H1 (cell line): ENCODE results near the gene CAPN3. TPM values are rescaled to one million over a fixed set of nuclear protein-coding genes. Genes with fewer than 3 reads are reported as not detected.

Source experiments
- CBX5 ChIP-seq: fragments of 300-800, 300-1000 bp; sonication (generic); IDR thresholded peaks from 2 replicates; pipeline ENCODE4 v1.7.1; 2016; ENCODE audit warnings: antibody characterized with exemption, low read length, low read depth
- CHD1 ChIP-seq: IDR thresholded peaks from 2 replicates; pipeline ENCODE4 v1.6.1; 2012; ENCODE audit warnings: low read depth, low read length, improper control_type of control experiment
- SIX5 ChIP-seq: IDR thresholded peaks from 2 replicates; pipeline ENCODE4 v1.6.1; 2011; ENCODE audit warnings: mild to moderate bottlenecking, low read depth, low read length
- polyA plus RNA-seq, 7 experiments: library from polyadenylated mRNA; depleted of rRNA in 3 of 7; stranded (reverse) in 5 of 7; unstranded in 2 of 7; fragments of >200 nt in 5 of 7; fragments of 200-250 nt in 2 of 7; gene quantifications; 1 replicate in 5 of 7; 2 replicates in 1 of 7; 4 replicates in 1 of 7; pipeline versions ENCODE4 v1.2.1 to v1.2.3, GENCODE V29; 2011 to 2013; ENCODE audit warnings: missing spikeins in 2 of 7, mixed read lengths in 2 of 7
- total RNA-seq: library from RNA; stranded (reverse); fragmentation: NEBNext Ultra II Directional; extraction: Animal tissue kit (Norgen Biotek cat#: 25700); gene quantifications from 2 replicates; pipeline ENCODE4 v1.2.1, GENCODE V29; 2021

The CAPN3 gene
- total and polyA plus RNA-seq, 2 of the 8 experiments (the other 6 are each of a cell fraction or from before 2014, with no cell fraction given): 0.80 to 2.1 TPM

DNA sequence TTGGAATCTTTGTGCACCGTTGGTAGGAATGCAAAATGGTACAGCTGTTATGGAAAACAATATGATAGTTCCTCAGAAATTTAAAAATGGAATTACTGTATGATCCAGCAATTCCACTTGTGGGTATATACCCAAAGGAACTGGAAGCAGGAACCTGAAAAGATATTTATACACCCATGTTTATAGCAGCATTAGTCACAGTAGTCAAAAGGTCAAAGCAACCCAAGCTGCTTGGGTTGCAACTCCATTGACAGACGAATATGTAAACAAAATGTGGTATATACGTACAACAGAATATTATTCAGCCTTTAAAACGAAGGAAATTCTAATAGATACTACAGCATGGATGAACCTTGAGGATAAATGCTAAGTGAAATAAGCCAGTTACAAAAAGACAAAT is 35.0 kb upstream of the CAPN3 start (continued):
- TF ChIP-seq CHD1: no peak
- no peak for TF ChIP-seq CBX5
- no peak for TF ChIP-seq SIX5
